Activated CD4-positive, alpha-beta T cell treated with anti-CD3 and anti-CD28 coated beads for 36 hours (primary cell): ENCODE measurements around the gene NAGLU. TPM values are rescaled to one million over a fixed set of nuclear protein-coding genes. Genes with fewer than 3 reads are reported as not detected.
A peak's percentile ranks its signal among the peaks of the same experiment; 100 is the strongest.
"Not testable (repeated sequence)": the region's sequence is repeated elsewhere in the genome, so short reads cannot be mapped to it uniquely, and the experiment has no call there.

Experiments used
- ATAC-seq: fragments of 200-7000 bp; cut with Tn5 transposase; one replicate; pipeline ENCODE4 v1.10.0; 2021; ENCODE audit warnings: mild to moderate bottlenecking, moderate library complexity
- CTCF ChIA-PET: fragments of 350-600 bp; sonication (Branson Sonifier 250); formaldehyde crosslinking; loops from one replicate; lab custom pipeline; 2021; ENCODE audit warnings: antibody characterized with exemption; lab: Charles Lee
- POLR2A ChIA-PET: fragments of 350-600 bp; sonication (Branson Sonifier 250); formaldehyde crosslinking; loops from one replicate; lab custom pipeline; 2021; ENCODE audit warnings: antibody characterized with exemption, inconsistent platforms; lab: Charles Lee
- DNase-seq: peaks from one replicate; pipeline ENCODE4 v3.0.0-alpha.2; 2020
- H3K27ac Mint-ChIP-seq: one replicate; pipeline ENCODE4 v1.8.0; 2021; ENCODE audit warnings: mixed read lengths
- H3K27me3 Mint-ChIP-seq: one replicate; pipeline ENCODE4 v1.8.0; 2021; ENCODE audit warnings: mixed read lengths
- H3K36me3 Mint-ChIP-seq: one replicate; pipeline ENCODE4 v1.8.0; 2021; ENCODE audit warnings: low read depth, mixed read lengths
- H3K4me1 Mint-ChIP-seq: one replicate; pipeline ENCODE4 v1.8.0; 2021; ENCODE audit warnings: mixed read lengths
- H3K4me3 Mint-ChIP-seq: one replicate; pipeline ENCODE4 v1.8.0; 2021; ENCODE audit warnings: mild to moderate bottlenecking, moderate library complexity, mixed read lengths
- H3K9me3 Mint-ChIP-seq: one replicate; pipeline ENCODE4 v1.8.0; 2021; ENCODE audit warnings: low read depth, mixed read lengths
- intact Hi-C, 2 experiments: fragments of 100-400 bp; cut with DNase I in 1 of 2; cut with micrococcal nuclease in 1 of 2; formaldehyde crosslinking; loops; one replicate each; pipeline versions ENCODE4 v1.14.2 to v1.15.1; 2022 to 2024; cut with DNase I, micrococcal nuclease
- total RNA-seq, 2 experiments: library from RNA; stranded (reverse); gene quantifications; one replicate each; pipeline ENCODE4 v1.2.3, GENCODE V29; 2021

NAGLU gene
- total RNA-seq, 2 experiments from 2014 or later = 9.7 to 12.5 TPM

GRCh38 chr17:42531455-42532354 lies 4.3 kb upstream of the NAGLU start:
- H3K36me3 Mint-ChIP-seq = no peaks in the 10 kb centered on the region
- peaks cover 36% of the 10 kb centered on the region for H3K4me1 Mint-ChIP-seq
- DNase-seq = peak; percentile 74
- intact Hi-C loops = no loop called here
- peak overlapping the region; percentile 64 for H3K4me3 Mint-ChIP-seq
- peak; percentile 31 for ATAC-seq
- no peaks in the 10 kb centered on the region for H3K27me3 Mint-ChIP-seq
- POLR2A ChIA-PET = interaction anchor here (0.6 kb wide), 1 partner anchor 192 kb away, joined by 5 read pairs; no protein-coding TSS in a partner anchor
- no peaks in the 10 kb centered on the region for H3K9me3 Mint-ChIP-seq
- CTCF ChIA-PET = interaction anchor here (0.6 to 1.2 kb wide), 5 partner anchors 10 to 1021 kb away, joined by 3 to 5 read pairs (median 3); partner anchors contain the start of genes NKIRAS2 and PSMC3IP
- H3K27ac Mint-ChIP-seq = peak overlapping the region; percentile 68

- intact Hi-C loops = loop anchor here (1.0 to 5.0 kb wide), 5 partner anchors 19 to 518 kb away; partner anchors contain the start of genes COASY (in 1 of the 2), DNAJC7 (in 1 of the 2) and PSMC3IP (in 1 of the 2)
- Mint-ChIP-seq H3K9me3 (no peaks in the 10 kb centered on the region), H3K27ac (peak overlapping the region; percentile 90), H3K4me3 (peak overlapping the region; percentile 86), H3K4me1 (peaks cover 29% of the 10 kb centered on the region), H3K27me3 (no peaks in the 10 kb centered on the region), H3K36me3 (peaks cover 7% of the 10 kb centered on the region)
- CTCF ChIA-PET = interaction anchor here (0.7 to 1.8 kb wide), 8 partner anchors 13 to 415 kb away, joined by 3 to 8 read pairs (median 4); partner anchors contain the start of gene GHDC
- DNase-seq = no peak
- POLR2A ChIA-PET = interaction anchor here (0.6 to 1.3 kb wide), 2 partner anchors 13 to 35 kb away, joined by 3 to 6 read pairs; no protein-coding TSS in a partner anchor
- peak; percentile 5 for ATAC-seq
Observed at GRCh38 chr17:42535155-42536047, 640 bp upstream of the NAGLU start.

GRCh38 chr17:42536372-42537155 lies 523 bp downstream of the NAGLU start:
- H3K27ac Mint-ChIP-seq = peak overlapping the region; percentile 83
- intact Hi-C loops = loop anchor here (1.0 to 5.0 kb wide), 5 partner anchors 18 to 519 kb away; partner anchors contain the start of genes COASY (in 1 of the 2), DNAJC7 (in 1 of the 2) and PSMC3IP (in 1 of the 2)
- no peaks in the 10 kb centered on the region for H3K27me3 Mint-ChIP-seq
- ChIA-PET POLR2A (interaction anchor here (1.3 kb wide), 1 partner anchor 11 kb away, joined by 3 read pairs; no protein-coding TSS in a partner anchor), CTCF (interaction anchor here (0.5 to 1.8 kb wide), 7 partner anchors 12 to 606 kb away, joined by 3 to 8 read pairs (median 4); partner anchors contain the start of genes GHDC and ODAD4)
- H3K4me1 Mint-ChIP-seq = peaks cover 32% of the 10 kb centered on the region
- peaks cover 16% of the 10 kb centered on the region for H3K36me3 Mint-ChIP-seq
- DNase-seq (peak; percentile 87), ATAC-seq (peak; percentile 76)
- H3K4me3 Mint-ChIP-seq = peak overlapping the region; percentile 86
- H3K9me3 Mint-ChIP-seq = no peaks in the 10 kb centered on the region

- intact Hi-C loops = loop anchor here in 1 of 2 experiments (5.0 kb wide), 1 partner anchor 520 kb away; the partner anchor contains the start of gene DNAJC7
- no peaks in the 10 kb centered on the region for H3K27me3 Mint-ChIP-seq
- POLR2A ChIA-PET = interaction anchor here (1.2 kb wide), 1 partner anchor 11 kb away, joined by 7 read pairs; no protein-coding TSS in a partner anchor
- H3K36me3 Mint-ChIP-seq = peaks cover 17% of the 10 kb centered on the region
- ATAC-seq (no peak), DNase-seq (no peak)
- peaks cover 30% of the 10 kb centered on the region for H3K4me1 Mint-ChIP-seq
- peak overlapping the region; percentile 83 for H3K27ac Mint-ChIP-seq
- H3K9me3 Mint-ChIP-seq = no peaks in the 10 kb centered on the region
- CTCF ChIA-PET = interaction anchor here (1.1 kb wide), 1 partner anchor 19 kb away, joined by 4 read pairs; no protein-coding TSS in a partner anchor
- H3K4me3 Mint-ChIP-seq = peak overlapping the region; percentile 75
Observed at GRCh38 chr17:42537156-42537805, 1.2 kb downstream of the NAGLU start.

GRCh38 chr17:42537826-42538451 lies 1.9 kb downstream of the NAGLU start:
- H3K4me3 Mint-ChIP-seq = peak overlapping the region; percentile 20
- no peaks in the 10 kb centered on the region for H3K9me3 Mint-ChIP-seq
- peaks cover 17% of the 10 kb centered on the region for H3K36me3 Mint-ChIP-seq
- H3K27me3 Mint-ChIP-seq = no peaks in the 10 kb centered on the region
- CTCF ChIA-PET = interaction anchor here (0.7 kb wide), 1 partner anchor 14 kb away, joined by 3 read pairs; no protein-coding TSS in a partner anchor
- H3K4me1 Mint-ChIP-seq = peaks cover 30% of the 10 kb centered on the region
- intact Hi-C loops = loop anchor here in 1 of 2 experiments (5.0 kb wide), 1 partner anchor 521 kb away; the partner anchor contains the start of gene DNAJC7
- POLR2A ChIA-PET = interaction anchor here (1.2 kb wide), 1 partner anchor 10 kb away, joined by 7 read pairs; no protein-coding TSS in a partner anchor
- ATAC-seq = no peak
- DNase-seq = no peak
- peak overlapping the region; percentile 8 for H3K27ac Mint-ChIP-seq

GRCh38 chr17:42538482-42538881 lies 2.4 kb downstream of the NAGLU start:
- DNase-seq (no peak), ATAC-seq (no peak)
- Mint-ChIP-seq H3K4me3 (no peak overlapping the region), H3K27ac (no peak overlapping the region), H3K27me3 (no peaks in the 10 kb centered on the region), H3K4me1 (peaks cover 30% of the 10 kb centered on the region), H3K36me3 (peaks cover 17% of the 10 kb centered on the region), H3K9me3 (no peaks in the 10 kb centered on the region)
- intact Hi-C loops = loop anchor here in 1 of 2 experiments (5.0 kb wide), 1 partner anchor 521 kb away; the partner anchor contains the start of gene DNAJC7
- ChIA-PET CTCF (interaction anchor here (0.6 to 1.1 kb wide), 3 partner anchors 11 to 230 kb away, joined by 3 to 4 read pairs (median 3); no protein-coding TSS in a partner anchor), POLR2A (no interaction called here)

- H3K4me3 Mint-ChIP-seq, H3K27me3 Mint-ChIP-seq, POLR2A ChIA-PET: not testable (repeated sequence)
Observed at GRCh38 chr17:42540558-42540957, 4.5 kb downstream of the NAGLU start.

GRCh38 chr17:42541041-42541833 lies 5.2 kb downstream of the NAGLU start:
- peak; percentile 50 for DNase-seq
- intact Hi-C loops = no loop called here
- peak; percentile 63 for ATAC-seq
- ChIA-PET CTCF (interaction anchor here (0.6 to 1.2 kb wide), 10 partner anchors 9 to 611 kb away, joined by 3 to 5 read pairs (median 3); partner anchors contain the start of gene ODAD4), POLR2A (no interaction called here)
- H3K27me3 Mint-ChIP-seq = no peaks in the 10 kb centered on the region
- peak overlapping the region; percentile 55 for H3K27ac Mint-ChIP-seq
- peaks cover 23% of the 10 kb centered on the region for H3K4me1 Mint-ChIP-seq
- H3K36me3 Mint-ChIP-seq = peaks cover 20% of the 10 kb centered on the region
- no peaks in the 10 kb centered on the region for H3K9me3 Mint-ChIP-seq
- no peak overlapping the region for H3K4me3 Mint-ChIP-seq

More at GRCh38 chr17:42540558-42540957, 4.5 kb downstream of the NAGLU start:
- CTCF ChIA-PET = interaction anchor here (0.6 to 1.2 kb wide), 7 partner anchors 8 to 610 kb away, joined by 3 to 5 read pairs (median 3); partner anchors contain the start of gene ODAD4
- peak overlapping the region; percentile 55 for H3K27ac Mint-ChIP-seq
- DNase-seq, H3K9me3 Mint-ChIP-seq, ATAC-seq, intact Hi-C loops: not testable (repeated sequence)
- H3K36me3 Mint-ChIP-seq = peaks cover 20% of the 10 kb centered on the region
- peaks cover 25% of the 10 kb centered on the region for H3K4me1 Mint-ChIP-seq
